Spleen (tissue), 11 donors: ENCODE measurements around the gene ITGB2. TPM values are rescaled to one million over a fixed set of nuclear protein-coding genes. Genes with fewer than 3 reads are reported as not detected.

Experiments used
- DNase-seq: peaks from one replicate; pipeline ENCODE4 v3.0.0-alpha.2; 2020
- H3K27ac ChIP-seq, 8 donors: fragments of 200-600 bp; sonication (generic) in 7 of 8; 1 replicate in 4 of 8; 2 replicates in 4 of 8; pipeline versions ENCODE4 v1.5.0 to v1.8.0; 2016 to 2021; ENCODE audit warnings: inconsistent platforms in 4 of 8, mild to moderate bottlenecking in 4 of 8, moderate library complexity in 1 of 8
- H3K27me3 ChIP-seq, 7 donors: fragments of 200-600 bp; sonication (generic) in 6 of 7; replicated peaks in 1 of 7; 1 replicate in 4 of 7; 2 replicates in 3 of 7; pipeline versions ENCODE4 v1.5.0 to v1.8.0; 2016 to 2021; ENCODE audit warnings: inconsistent platforms in 3 of 7, mild to moderate bottlenecking in 1 of 7
- H3K36me3 ChIP-seq, 6 donors: fragments of 200-600 bp; sonication (generic) in 5 of 6; 1 replicate in 4 of 6; 2 replicates in 2 of 6; pipeline versions ENCODE4 v1.5.0 to v1.8.0; 2016 to 2021; ENCODE audit warnings: inconsistent platforms in 2 of 6
- H3K4me1 ChIP-seq, 6 donors: fragments of 200-600 bp; sonication (generic) in 5 of 6; 1 replicate in 3 of 6; 2 replicates in 3 of 6; pipeline versions ENCODE4 v1.5.0 to v1.8.0; 2016 to 2021; ENCODE audit warnings: inconsistent platforms in 3 of 6
- H3K4me3 ChIP-seq, 8 donors: fragments of 200-600 bp; sonication (generic) in 7 of 8; 1 replicate in 4 of 8; 2 replicates in 4 of 8; pipeline versions ENCODE4 v1.5.0 to v1.8.0; 2016 to 2021; ENCODE audit warnings: inconsistent platforms in 4 of 8, mild to moderate bottlenecking in 4 of 8, moderate library complexity in 2 of 8
- H3K9me3 ChIP-seq, 8 donors: fragments of 200-600 bp; sonication (generic) in 7 of 8; 1 replicate in 4 of 8; 2 replicates in 4 of 8; pipeline versions ENCODE4 v1.5.0 to v1.8.0; 2016 to 2021; ENCODE audit warnings: inconsistent platforms in 4 of 8
- CTCF ChIP-seq, 11 experiments: fragments of 200-600 bp in 7 of 11; fragments of 450-650 bp in 4 of 11; sonication (generic) in 4 of 11; IDR thresholded peaks in 8 of 11; conservative IDR thresholded peaks in 3 of 11; 1 replicate in 7 of 11; 2 replicates in 4 of 11; pipeline versions ENCODE4 v1.4.0 to v1.8.0; 2016 to 2021; ENCODE audit warnings: antibody characterized with exemption in 11 of 11, inconsistent platforms in 4 of 11, mild to moderate bottlenecking in 1 of 11
- POLR2A ChIP-seq, 3 donors: fragments of 450-650 bp; IDR thresholded peaks; one replicate each; pipeline ENCODE4 v1.5.1; 2017; ENCODE audit warnings: antibody characterized with exemption in 3 of 3, mild to moderate bottlenecking in 1 of 3
- POLR2AphosphoS5 ChIP-seq, 3 donors: sonication (generic); formaldehyde crosslinking; IDR thresholded peaks; one replicate each; pipeline ENCODE4 v1.5.1; 2017; ENCODE audit warnings: antibody characterized with exemption in 3 of 3
- WGBS, 5 donors: extraction: QIAGEN DNeasy Blood & Tissue Kit in 3 of 5; methylation state at CpG; one replicate each; pipeline versions ENCODE4 v1.1.5 to v1.1.7; 2013 to 2018; 5-methylcytosine and 5-hydroxymethylcytosine counted together
- intact Hi-C: fragments of 100-400 bp; cut with DNase I; formaldehyde crosslinking; loops from one replicate; pipeline ENCODE4 v1.15.0; 2023; ENCODE audit warnings: low total_unique reads
- polyA plus RNA-seq, 3 donors: library from polyadenylated mRNA; stranded (reverse); fragments of 200-250 nt; gene quantifications; one replicate each; pipeline ENCODE4 v1.2.1, GENCODE V29; 2013
- total RNA-seq, 7 donors: library from RNA; depleted of rRNA in 3 of 7; stranded (reverse); fragments of >200 nt in 3 of 7; fragmentation: NEBNext Ultra II Directional in 4 of 7; extraction: Animal tissue kit (Norgen Biotek cat#: 25700) in 4 of 7; gene quantifications; one replicate each; pipeline versions ENCODE4 v1.1.0 to v1.2.1, GENCODE V29; 2016 to 2021
- donor health status: healthy with polysubstance abuse.
- donor health status: DM: no; HTN: no; CAD: no; lungs with moderate emphysema.
- donor health status: DM: no; HTN: no; CAD: no.
- donor health status: Bipolar disorder and iron deficiency.
- donor health status: healthy.
- donor health status: DM: no; HTN: no; CAD: no.
- donor health status: DM: yes; HTN: yes; CAD: no.

The ITGB2 gene
- total and polyA plus RNA-seq, 10 donors = 92.1 to 754 (median 338) TPM

GRCh38 chr21:44957901-44958451 lies 37.3 kb upstream of the ITGB2 start:
- DNase-seq = peak; percentile 61
- intact Hi-C loops = no loop called here
- no peaks in the 10 kb centered on the region for H3K9me3 ChIP-seq
- no peak for TF ChIP-seq POLR2AphosphoS5 (IDR thresholded peaks at IDR 0.05)
- no peak for TF ChIP-seq CTCF (IDR thresholded peaks at IDR 0.05 in 8 of 11, conservative IDR thresholded peaks at IDR 0.05 in 3 of 11)
- no peak for TF ChIP-seq POLR2A (IDR thresholded peaks at IDR 0.05)
- 83 to 91% (median 86%) methylated on average over 20 to 26 of the region's 26 CpGs for whole genome bisulfite sequencing, 5 donors
- H3K36me3 ChIP-seq = peaks cover 0 to 100% (median 28%) of the 10 kb centered on the region in 6 donors
- H3K4me3 ChIP-seq = no peak overlapping the region
- H3K27me3 ChIP-seq = no peaks in the 10 kb centered on the region
- peak overlapping the region in 5 of 8 donors; percentile 30 to 71 (median 69) for H3K27ac ChIP-seq
- peaks cover 0 to 94% (median 33%) of the 10 kb centered on the region in 6 donors for H3K4me1 ChIP-seq

DNA sequence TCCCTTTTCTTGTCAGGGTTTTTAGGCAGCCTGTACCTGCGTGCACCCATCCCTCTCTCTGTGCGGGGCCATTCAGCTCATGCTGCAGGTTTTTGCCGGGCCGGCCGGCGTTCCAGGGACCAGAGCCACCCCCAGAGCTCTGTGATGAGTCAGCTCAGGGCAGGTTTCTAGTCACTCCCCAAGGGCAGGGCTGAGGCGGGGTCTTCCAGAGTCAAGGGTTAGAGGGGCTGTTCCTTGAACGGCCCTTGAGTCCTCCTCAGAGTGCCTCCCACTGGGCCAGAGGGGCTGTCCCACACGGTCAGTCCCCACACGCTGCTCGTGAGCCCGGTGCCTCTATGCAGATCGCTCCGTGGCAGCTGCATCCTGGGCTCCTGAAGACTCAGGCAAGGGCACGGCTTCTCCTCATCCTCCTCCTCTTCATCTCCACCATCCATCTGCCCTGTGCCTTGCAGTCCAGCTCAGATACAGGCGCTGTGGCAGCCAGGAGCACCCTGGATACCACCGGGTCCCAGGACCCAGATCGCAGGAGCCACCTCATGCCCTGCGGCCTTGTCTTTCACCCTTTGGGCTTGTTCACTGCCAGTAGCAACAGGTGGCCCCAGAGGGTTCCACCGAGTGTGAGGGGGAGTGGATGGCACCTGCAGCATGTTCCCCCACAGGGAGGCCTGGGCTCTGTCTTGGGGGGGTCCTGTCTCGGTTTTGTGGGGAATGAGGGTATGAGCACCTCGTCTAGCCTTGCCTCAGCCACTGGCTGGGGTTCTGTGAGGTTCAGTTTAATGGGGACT lies 36.5 kb upstream of the ITGB2 start:
- H3K27me3 ChIP-seq = no peaks in the 10 kb centered on the region
- WGBS, 5 donors = 86 to 96% (median 93%) methylated on average over 14 to 22 of the region's 22 CpGs
- peak overlapping the region in 3 of 8 donors; percentile 53 to 70 (median 69) for H3K27ac ChIP-seq
- peaks cover 0 to 96% (median 32%) of the 10 kb centered on the region in 6 donors for H3K4me1 ChIP-seq
- H3K36me3 ChIP-seq = peaks cover 0 to 100% (median 28%) of the 10 kb centered on the region in 6 donors
- intact Hi-C loops = no loop called here
- peak; percentile 56 for DNase-seq
- TF ChIP-seq POLR2AphosphoS5 (IDR thresholded peaks at IDR 0.05) = no peak
- no peak for TF ChIP-seq CTCF (IDR thresholded peaks at IDR 0.05 in 8 of 11, conservative IDR thresholded peaks at IDR 0.05 in 3 of 11)
- TF ChIP-seq POLR2A (IDR thresholded peaks at IDR 0.05) = no peak
- no peak overlapping the region for H3K4me3 ChIP-seq
- H3K9me3 ChIP-seq = no peaks in the 10 kb centered on the region

DNA sequence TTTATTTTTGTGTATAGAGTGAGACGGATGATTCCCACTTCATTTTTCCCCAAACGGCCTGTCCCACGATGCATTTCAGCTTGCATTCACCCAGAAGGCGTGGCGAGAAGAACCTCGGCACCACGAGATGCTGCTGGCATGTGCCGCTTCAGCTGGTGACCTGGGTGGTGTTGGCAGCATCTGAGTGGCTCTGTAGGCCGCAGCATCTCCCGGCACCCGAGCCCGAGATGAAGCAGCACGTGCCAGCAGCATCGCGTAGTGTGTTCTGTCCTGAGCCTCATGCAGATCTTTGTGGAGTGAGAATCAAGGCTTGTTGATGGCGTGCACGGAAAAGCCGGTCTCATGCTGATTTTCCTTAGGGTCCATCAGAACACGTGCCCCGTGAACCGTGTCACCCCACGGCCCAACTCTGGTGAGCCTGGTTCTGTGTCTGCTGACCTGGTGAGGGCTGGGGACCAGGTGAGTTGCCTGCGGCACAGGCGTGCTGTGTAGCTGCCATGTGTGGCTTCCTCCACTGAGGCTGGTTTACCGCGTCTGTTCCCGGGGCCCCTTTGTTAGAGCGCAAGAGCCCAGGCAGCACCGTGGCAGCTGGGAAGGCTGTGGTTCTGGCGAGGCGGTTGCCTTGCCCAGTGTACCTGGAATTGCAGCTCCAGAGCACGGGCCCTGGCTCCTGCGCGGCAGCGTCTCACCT lies 35.8 kb upstream of the ITGB2 start:
- Histone ChIP-seq H3K9me3 (no peaks in the 10 kb centered on the region), H3K27ac (no peak overlapping the region), H3K27me3 (no peaks in the 10 kb centered on the region), H3K4me1 (peaks cover 0 to 93% (median 30%) of the 10 kb centered on the region in 6 donors), H3K4me3 (no peak overlapping the region), H3K36me3 (peaks cover 0 to 99% (median 30%) of the 10 kb centered on the region in 6 donors)
- WGBS, 5 donors = 89 to 96% (median 93%) methylated on average over 26 to 35 of the region's 35 CpGs
- TF ChIP-seq POLR2AphosphoS5 (IDR thresholded peaks at IDR 0.05) (no peak), POLR2A (IDR thresholded peaks at IDR 0.05) (no peak), CTCF (IDR thresholded peaks at IDR 0.05 in 8 of 11, conservative IDR thresholded peaks at IDR 0.05 in 3 of 11) (no peak)
- intact Hi-C loops = no loop called here
- DNase-seq = peak; percentile 71
